Smooth muscle cell of the umbilical artery (primary cell): ENCODE results near the gene ATF5. TPM values are rescaled to one million over a fixed set of nuclear protein-coding genes. Genes with fewer than 3 reads are reported as not detected.

Experiments used
- total RNA-seq: library from RNA; depleted of rRNA; stranded (reverse); fragments of >200 nt; gene quantifications from 2 replicates; pipeline ENCODE4 v1.2.3, GENCODE V29; 2014

Gene ATF5, protein sequence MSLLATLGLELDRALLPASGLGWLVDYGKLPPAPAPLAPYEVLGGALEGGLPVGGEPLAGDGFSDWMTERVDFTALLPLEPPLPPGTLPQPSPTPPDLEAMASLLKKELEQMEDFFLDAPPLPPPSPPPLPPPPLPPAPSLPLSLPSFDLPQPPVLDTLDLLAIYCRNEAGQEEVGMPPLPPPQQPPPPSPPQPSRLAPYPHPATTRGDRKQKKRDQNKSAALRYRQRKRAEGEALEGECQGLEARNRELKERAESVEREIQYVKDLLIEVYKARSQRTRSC
- total RNA-seq: 4.5 and 4.8 TPM in 2 replicates

GRCh38 chr19:49929121-49929610 lies at the start of gene ATF5, which contains the start of gene NUP62:
Gene ATF5, plus strand, starts transcription at chr19:49929205. Its CDS starts 1,646 bp downstream, at chr19:49930851.
Gene NUP62, minus strand, starts transcription at chr19:49929504. Its CDS starts 19,697 bp downstream, at chr19:49909807.

GRCh38 chr19:49896863-49897621 lies 32.0 kb upstream of the ATF5 start, which contains the start of gene IL4I1:
Gene IL4I1, minus strand, starts transcription at chr19:49896887. Its CDS starts 727 bp downstream, at chr19:49896160.

GRCh38 chr19:49960980-49961379 lies 32.0 kb downstream of the ATF5 start, which contains the start of gene SIGLEC11:
Gene SIGLEC11, minus strand, starts transcription at chr19:49961172. Its CDS starts 91 bp downstream, at chr19:49961081.

Other genes with a start within 250 kb of the ATF5 start
- 0.51 and 0.59 TPM in 2 replicates for gene ADM5, start 239.6 kb upstream of the ATF5 start, total RNA-seq
- gene CPT1C, start 238.1 kb upstream of the ATF5 start, total RNA-seq: 18.4 and 18.7 TPM in 2 replicates
- 0.28 TPM in 1 of 2 replicates, not detected in the other for gene TSKS, start 165.9 kb upstream of the ATF5 start, total RNA-seq
- gene AP2A1, start 162.2 kb upstream of the ATF5 start, total RNA-seq: 63.0 and 125 TPM in 2 replicates
- 10.4 and 16.1 TPM in 2 replicates for gene FUZ, start 115.9 kb upstream of the ATF5 start, total RNA-seq
- gene MED25, start 110.9 kb upstream of the ATF5 start, total RNA-seq: 28.9 and 32.4 TPM in 2 replicates
- gene PTOV1, start 78.0 kb upstream of the ATF5 start, total RNA-seq: 58.5 and 74.6 TPM in 2 replicates
- 40.2 and 40.4 TPM in 2 replicates for gene PNKP, start 61.6 kb upstream of the ATF5 start, total RNA-seq
- 9.8 and 13.5 TPM in 2 replicates for gene AKT1S1, start 51.9 kb upstream of the ATF5 start, total RNA-seq
- gene TBC1D17, start 51.5 kb upstream of the ATF5 start, total RNA-seq: 10.1 and 16.1 TPM in 2 replicates
- gene IL4I1, start 32.3 kb upstream of the ATF5 start, total RNA-seq: 2.1 TPM in 2 replicates
- gene NUP62, start 299 bp downstream of the ATF5 start, total RNA-seq: 19.6 and 36.5 TPM in 2 replicates
- not detected in 2 replicates for gene SIGLEC11, start 32.0 kb downstream of the ATF5 start, total RNA-seq
- 21.4 and 22.9 TPM in 2 replicates for gene VRK3, start 96.2 kb downstream of the ATF5 start, total RNA-seq
- 5.8 and 6.5 TPM in 2 replicates for gene ZNF473, start 96.8 kb downstream of the ATF5 start, total RNA-seq
- gene IZUMO2, start 234.1 kb downstream of the ATF5 start, total RNA-seq: not detected in 2 replicates